Mesodermal cell (in vitro differentiated cells): Measurements from ENCODE around the gene LYZL1.
"Not testable (repeated sequence)": the region's sequence is repeated elsewhere in the genome, so short reads cannot be mapped to it uniquely, and the experiment has no call there.

Source experiments
- H3K27ac ChIP-seq: 2 replicates; pipeline ENCODE4 v1.7.0; 2013; ENCODE audit warnings: mild to moderate bottlenecking, low read depth, low read length, moderate library complexity; ENCODE audit not compliant: severe bottlenecking
- H3K36me3 ChIP-seq: 2 replicates; pipeline ENCODE4 v1.7.1; 2013; ENCODE audit warnings: mild to moderate bottlenecking, low read length, moderate library complexity; ENCODE audit not compliant: control insufficient read depth, insufficient read depth
- H3K4me1 ChIP-seq: one replicate; pipeline ENCODE4 v1.7.1; 2013; ENCODE audit warnings: mild to moderate bottlenecking, low read length; ENCODE audit not compliant: insufficient read depth, control insufficient read depth, poor library complexity, severe bottlenecking
- H3K4me3 ChIP-seq: 2 replicates; pipeline ENCODE4 v1.7.0; 2013; ENCODE audit warnings: low read length, control low read depth, mild to moderate bottlenecking; ENCODE audit not compliant: insufficient read depth, poor library complexity, severe bottlenecking; ENCODE audit errors: extremely low read depth
- H3K9me3 ChIP-seq: 2 replicates; pipeline ENCODE4 v1.7.1; 2013; ENCODE audit warnings: mild to moderate bottlenecking, low read length, moderate library complexity; ENCODE audit not compliant: control insufficient read depth
- WGBS, 2 experiments: methylation state at CpG; one replicate each; pipeline ENCODE4 v1.1.5; 2013; ENCODE audit warnings: missing lambda C conversion rate in 2 of 2; ENCODE audit not compliant: insufficient coverage in 2 of 2; 5-methylcytosine and 5-hydroxymethylcytosine counted together

LYZL1 gene

DNA sequence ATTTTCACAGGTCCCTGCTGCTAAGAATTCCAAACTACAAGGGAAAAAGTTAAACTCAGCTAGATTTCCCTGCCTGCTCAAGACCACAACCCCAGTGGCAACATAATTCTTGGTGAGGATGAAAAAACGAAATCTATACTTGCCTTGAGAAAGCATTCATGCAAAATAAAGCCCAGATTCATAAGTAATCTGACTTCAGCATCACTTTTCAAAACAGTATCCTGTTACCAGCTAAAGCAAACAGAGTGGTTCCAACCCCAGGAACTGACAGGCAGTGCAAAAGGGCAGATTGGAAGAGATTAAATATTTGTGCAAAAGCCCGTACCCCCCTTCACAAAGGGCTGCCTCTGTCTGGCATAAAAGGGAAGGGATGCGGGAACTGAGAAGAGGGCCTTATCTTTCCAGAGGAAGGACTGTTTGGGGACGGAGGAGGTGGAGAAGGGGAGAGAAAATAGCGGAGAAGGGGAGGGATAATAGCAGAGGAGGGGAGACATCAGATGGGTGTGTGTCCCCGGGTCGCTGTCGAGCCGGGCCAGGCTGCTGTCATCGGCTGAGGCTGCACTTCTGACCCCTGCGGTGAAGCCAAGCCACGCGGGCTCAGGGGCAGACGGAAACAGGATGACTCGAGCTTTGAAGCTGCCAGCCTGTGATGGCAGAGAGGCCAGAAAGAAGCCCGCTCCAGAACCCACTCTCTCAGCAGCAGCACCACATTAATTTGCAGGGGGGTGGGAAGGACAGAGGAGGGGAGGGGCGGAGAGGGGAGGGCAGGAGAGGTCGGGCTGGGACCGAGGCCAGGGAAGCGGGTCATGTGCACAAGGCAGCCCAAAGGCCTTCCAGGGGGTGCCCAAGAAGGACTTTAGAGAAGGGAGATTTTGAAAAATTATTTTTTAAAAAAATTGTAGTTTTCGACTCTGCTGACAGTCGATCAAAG lies 29.5 kb downstream of the LYZL1 start:
- not testable (repeated sequence) for H3K36me3 ChIP-seq, H3K9me3 ChIP-seq, H3K4me3 ChIP-seq
- 37 to 46% methylated on average over 8 to 13 of the region's 22 CpGs for WGBS, 2 experiments
- H3K4me1 ChIP-seq = peaks cover 26% of the 10 kb centered on the region
- H3K27ac ChIP-seq = peak overlapping the region; percentile 80

DNA sequence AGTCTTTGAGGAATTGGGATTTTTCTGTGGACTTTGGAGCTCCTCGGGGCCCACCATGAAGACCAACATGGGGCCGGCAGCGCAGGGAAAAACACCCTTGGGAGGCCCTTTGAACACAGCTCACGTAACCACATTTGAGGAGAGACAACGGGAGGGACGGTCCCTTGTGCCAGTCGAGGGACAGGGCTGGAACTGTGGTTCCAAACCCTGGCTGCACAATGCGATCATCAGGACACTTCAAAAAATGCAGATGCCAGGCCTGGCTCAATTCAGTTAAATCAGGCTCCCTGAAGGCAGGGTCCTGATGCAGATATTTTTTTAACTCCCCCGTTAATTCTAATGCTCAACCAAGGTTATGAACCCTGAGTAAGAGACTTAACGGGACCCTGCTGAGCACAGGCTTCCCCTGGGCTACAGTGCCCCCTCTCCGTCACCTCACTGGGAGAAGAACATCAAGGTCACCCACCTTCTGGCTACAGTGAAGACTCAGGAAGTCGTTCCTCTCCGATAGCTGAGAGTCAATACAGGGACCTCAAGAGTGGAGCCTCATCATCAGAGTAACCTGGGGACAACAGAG lies 30.4 kb downstream of the LYZL1 start:
- WGBS, 2 experiments = 86 to 88% methylated on average over 11 to 12 of the region's 13 CpGs
- peaks cover 26% of the 10 kb centered on the region for H3K4me1 ChIP-seq
- H3K9me3 ChIP-seq = no peaks in the 10 kb centered on the region
- no peaks in the 10 kb centered on the region for H3K36me3 ChIP-seq
- no peak overlapping the region for H3K4me3 ChIP-seq
- H3K27ac ChIP-seq = peak overlapping the region; percentile 80

DNA sequence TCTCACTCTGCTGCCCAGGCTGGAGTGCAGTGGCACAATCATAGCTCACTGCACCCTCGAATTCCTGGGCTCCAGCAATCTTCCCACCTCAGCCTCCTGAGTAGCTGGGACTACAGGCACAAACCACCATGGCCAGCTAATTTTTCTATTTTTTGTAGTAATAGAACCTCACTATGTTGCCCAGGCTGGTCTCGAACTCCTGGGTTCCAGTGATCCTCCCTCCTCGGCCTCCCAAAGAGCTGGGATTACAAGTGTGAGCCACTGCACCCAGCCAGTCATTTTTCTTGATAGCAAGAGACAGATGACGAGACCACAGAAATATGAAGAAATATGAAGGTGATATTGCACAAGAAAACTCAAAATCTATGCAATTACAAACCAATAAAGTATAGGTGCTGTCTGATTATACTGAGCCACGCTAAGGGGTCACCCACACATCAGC lies 31.8 kb downstream of the LYZL1 start:
- not testable (repeated sequence) for H3K4me3 ChIP-seq, H3K36me3 ChIP-seq, H3K27ac ChIP-seq, H3K9me3 ChIP-seq
- 83 to 92% methylated on average over 3 to 4 of the region's 5 CpGs for WGBS, 2 experiments
- H3K4me1 ChIP-seq = peaks cover 26% of the 10 kb centered on the region

DNA sequence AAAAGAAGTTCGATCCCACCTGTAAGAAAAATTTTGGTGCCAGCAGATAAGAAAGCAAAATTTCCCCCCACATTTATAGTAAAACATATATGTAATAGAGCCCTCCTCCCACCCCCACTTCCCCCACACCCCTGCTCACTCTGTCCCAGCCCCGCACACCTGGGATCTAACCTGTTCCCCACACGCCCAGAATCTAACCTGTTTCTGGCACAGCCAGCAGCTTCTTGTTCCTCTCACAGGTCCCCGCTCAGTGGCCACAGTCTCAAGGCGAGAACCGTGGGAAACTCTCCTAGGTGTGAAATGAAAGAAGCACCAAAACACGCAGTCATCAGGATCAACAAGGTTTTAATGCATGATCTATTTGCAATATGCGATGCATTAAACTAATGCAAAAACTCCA lies 32.8 kb downstream of the LYZL1 start:
- WGBS, 2 experiments = 82 to 87% methylated on average over 5 of the region's 8 CpGs
- no peaks in the 10 kb centered on the region for H3K9me3 ChIP-seq
- H3K4me1 ChIP-seq = peaks cover 26% of the 10 kb centered on the region
- H3K4me3 ChIP-seq = no peak overlapping the region
- H3K36me3 ChIP-seq = no peaks in the 10 kb centered on the region
- H3K27ac ChIP-seq = no peak overlapping the region

DNA sequence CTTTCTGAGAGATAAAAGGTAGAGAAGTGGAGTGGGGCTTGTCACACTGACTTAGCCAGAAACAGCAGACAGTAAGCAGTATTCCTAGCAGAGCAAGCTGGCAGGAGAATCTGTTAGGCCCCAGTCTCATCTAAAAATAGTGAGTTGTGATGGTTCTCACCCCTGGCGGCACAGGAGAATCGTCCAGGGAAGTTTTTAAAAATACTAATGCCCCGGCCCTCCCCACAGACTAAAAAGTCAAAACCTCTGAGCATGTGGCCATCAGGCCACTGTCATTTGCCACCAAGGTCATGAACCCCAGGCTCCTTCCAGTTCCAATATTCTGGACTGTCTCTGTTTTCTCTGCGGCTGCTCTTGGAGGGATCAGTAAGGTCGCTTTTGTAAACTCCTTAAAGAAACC lies 34.0 kb downstream of the LYZL1 start:
- Histone ChIP-seq H3K27ac (peak overlapping the region; percentile 45), H3K9me3 (no peaks in the 10 kb centered on the region), H3K4me1 (peaks cover 18% of the 10 kb centered on the region), H3K36me3 (no peaks in the 10 kb centered on the region), H3K4me3 (no peak overlapping the region)
- 83 to 88% methylated on average over 2 to 5 of the region's 5 CpGs for WGBS, 2 experiments

DNA sequence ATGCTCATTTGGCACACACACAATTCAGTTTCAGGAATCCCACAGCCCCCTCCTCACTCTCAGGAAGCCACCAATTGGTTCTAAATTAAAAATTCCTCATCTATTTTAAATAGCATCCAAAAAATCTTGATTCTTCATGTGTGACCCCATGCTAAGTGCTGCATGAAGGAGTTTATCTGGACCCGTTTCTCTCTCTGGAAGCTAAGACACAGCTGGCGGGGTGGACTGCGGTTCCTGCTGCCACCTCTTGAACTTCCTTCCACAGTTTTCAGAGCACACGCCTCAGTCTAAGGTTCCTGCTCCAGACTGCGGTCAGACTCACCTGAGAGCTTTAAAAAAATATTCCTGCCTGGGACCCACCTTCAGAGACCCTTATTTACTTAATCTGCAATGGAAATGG lies 34.5 kb downstream of the LYZL1 start:
- Histone ChIP-seq H3K27ac (peak overlapping the region; percentile 45), H3K4me3 (no peak overlapping the region), H3K4me1 (peaks cover 16% of the 10 kb centered on the region), H3K36me3 (no peaks in the 10 kb centered on the region), H3K9me3 (no peaks in the 10 kb centered on the region)
- WGBS, 2 experiments = 82 to 96% methylated on average over 4 of the region's 5 CpGs

DNA sequence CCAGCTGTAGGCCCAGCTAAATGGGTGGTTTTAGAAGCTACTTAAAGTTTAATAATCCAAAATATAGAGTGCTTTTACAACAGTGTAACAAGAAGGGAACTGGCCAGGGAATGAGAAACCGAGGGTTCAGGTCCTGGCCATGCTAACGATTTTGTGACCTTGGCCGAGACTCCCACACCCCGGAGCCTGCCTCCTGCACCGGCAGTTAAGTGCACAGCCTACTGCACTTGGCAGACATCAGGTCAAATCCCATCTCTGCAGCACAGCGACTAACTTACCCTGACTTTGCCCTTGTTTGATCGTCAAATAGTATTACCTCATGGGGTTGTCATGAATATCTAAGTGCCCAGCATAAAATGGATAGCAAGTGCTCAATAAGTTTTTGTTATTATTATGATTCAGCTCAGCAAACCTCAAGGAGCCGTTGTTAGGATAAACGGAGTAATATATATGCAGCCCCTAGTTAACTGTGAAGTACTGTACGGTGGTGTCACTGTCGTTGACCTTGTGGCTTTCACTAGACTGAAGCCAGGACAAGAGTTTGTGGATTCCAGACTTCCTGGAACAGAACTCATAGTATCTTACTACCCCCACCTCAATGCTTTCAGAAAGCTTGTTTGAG lies 35.5 kb downstream of the LYZL1 start:
- Histone ChIP-seq H3K27ac (no peak overlapping the region), H3K36me3 (no peaks in the 10 kb centered on the region), H3K9me3 (no peaks in the 10 kb centered on the region), H3K4me1 (peaks cover 10% of the 10 kb centered on the region), H3K4me3 (no peak overlapping the region)
- whole genome bisulfite sequencing, 2 experiments = 86 to 87% methylated on average over 8 to 9 of the region's 11 CpGs

DNA sequence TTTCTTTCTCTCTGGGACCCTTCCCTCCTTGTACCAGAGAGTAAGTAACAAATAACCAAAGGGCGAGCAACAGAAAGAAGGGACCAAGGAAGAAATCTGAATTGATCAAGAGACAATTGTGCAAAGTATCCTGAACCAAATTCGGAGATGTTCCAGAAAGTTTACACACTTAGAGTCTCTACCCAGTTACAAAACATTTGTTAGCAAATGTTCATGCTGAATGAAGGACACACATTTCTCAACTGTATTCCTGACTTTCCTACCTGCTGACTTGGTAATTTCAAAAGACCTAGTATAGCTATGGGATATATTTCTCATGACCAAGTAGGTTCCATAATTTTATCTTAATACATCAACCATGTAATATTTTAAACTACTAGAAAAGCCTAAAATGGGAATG lies 37.4 kb downstream of the LYZL1 start:
- WGBS, 2 experiments = 78 to 100% methylated on average over 1 to 2 of the region's 2 CpGs
- no peaks in the 10 kb centered on the region for H3K36me3 ChIP-seq
- no peak overlapping the region for H3K4me3 ChIP-seq
- H3K9me3 ChIP-seq = no peaks in the 10 kb centered on the region
- no peak overlapping the region for H3K27ac ChIP-seq
- peaks cover 5% of the 10 kb centered on the region for H3K4me1 ChIP-seq

DNA sequence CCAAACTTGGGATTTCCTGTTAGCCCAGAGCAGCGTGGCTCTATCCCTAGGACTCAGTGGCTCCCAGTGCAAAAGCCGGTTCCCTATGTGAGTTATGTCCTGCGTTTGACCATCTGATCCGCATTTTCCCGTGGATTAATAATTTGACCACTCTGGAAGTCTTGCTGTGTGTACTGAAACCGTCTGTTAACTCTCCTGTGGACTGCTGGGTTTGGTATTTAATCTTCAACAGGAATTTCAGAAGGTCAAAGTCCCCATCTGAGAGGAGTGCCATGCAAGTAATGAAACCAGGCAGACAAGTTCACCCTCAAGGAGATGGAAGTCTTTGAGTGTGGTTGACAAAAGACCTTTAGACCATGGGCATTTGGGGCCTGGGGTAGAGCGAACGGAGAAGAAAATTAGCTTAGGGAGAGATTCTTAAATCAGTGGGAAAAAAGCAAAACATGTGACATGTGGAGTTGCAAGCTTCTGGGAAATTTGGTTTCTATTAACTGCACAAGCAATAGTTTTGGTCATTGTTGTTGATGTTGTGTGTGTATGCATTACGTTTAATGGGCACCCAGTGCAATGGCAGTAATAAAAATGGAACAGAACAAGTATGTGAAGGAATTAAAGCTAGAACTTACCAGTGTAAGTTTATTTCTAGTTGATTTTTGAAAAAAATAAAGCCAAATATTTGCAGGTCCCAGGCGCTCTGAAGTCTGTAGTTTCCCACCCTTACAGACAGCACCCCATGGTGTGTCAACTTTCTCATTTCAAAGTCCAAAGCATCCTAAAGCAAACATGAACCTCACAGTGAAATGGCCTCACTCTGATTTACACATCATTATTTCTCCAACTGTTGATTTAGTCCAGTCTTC lies 38.2 kb downstream of the LYZL1 start:
- Histone ChIP-seq H3K4me3 (no peak overlapping the region), H3K9me3 (no peaks in the 10 kb centered on the region), H3K36me3 (no peaks in the 10 kb centered on the region), H3K27ac (no peak overlapping the region), H3K4me1 (peaks cover 5% of the 10 kb centered on the region)
- WGBS, 2 experiments = 91 to 95% methylated on average over 8 to 10 of the region's 10 CpGs

DNA sequence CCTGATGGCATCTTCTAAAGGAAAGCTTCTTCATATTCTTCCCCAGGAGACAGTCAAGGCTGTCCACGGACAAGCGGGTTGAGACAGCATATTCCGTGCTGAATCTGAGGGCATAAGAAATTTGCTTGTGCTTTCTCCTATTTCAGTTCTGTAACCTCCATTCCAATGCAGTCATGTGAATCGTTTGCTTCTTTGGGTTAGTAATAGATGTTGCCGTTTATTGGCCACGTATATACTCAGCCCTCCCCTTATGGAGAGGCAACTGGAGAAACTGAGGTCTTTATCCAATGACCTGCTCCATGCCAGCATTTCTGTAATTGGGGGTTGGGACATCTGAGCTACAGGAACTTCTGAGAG lies 38.9 kb downstream of the LYZL1 start:
- Histone ChIP-seq H3K4me3 (no peak overlapping the region), H3K9me3 (no peaks in the 10 kb centered on the region), H3K4me1 (peaks cover 5% of the 10 kb centered on the region), H3K36me3 (no peaks in the 10 kb centered on the region), H3K27ac (no peak overlapping the region)
- 93 to 96% methylated on average over 4 to 5 of the region's 6 CpGs for WGBS, 2 experiments
